Sigmoid colon (tissue), 7 donors: ENCODE results near the gene OXSR1. TPM values are rescaled to one million over a fixed set of nuclear protein-coding genes. Genes with fewer than 3 reads are reported as not detected.

Source experiments
- DNase-seq: peaks from one replicate; pipeline ENCODE4 v3.0.0-alpha.2; 2019
- H3K27ac ChIP-seq, 4 donors: fragments of 200-600 bp; sonication (generic); one replicate each; pipeline ENCODE4 v1.5.1; 2016 to 2019; ENCODE audit warnings: mild to moderate bottlenecking in 1 of 4
- H3K27me3 ChIP-seq, 3 donors: fragments of 200-600 bp; sonication (generic); one replicate each; pipeline ENCODE4 v1.5.1; 2019; ENCODE audit warnings: mild to moderate bottlenecking in 1 of 3
- H3K36me3 ChIP-seq, 4 donors: fragments of 200-600 bp; sonication (generic); one replicate each; pipeline ENCODE4 v1.5.1; 2016 to 2019
- H3K4me1 ChIP-seq, 4 donors: fragments of 200-600 bp; sonication (generic); one replicate each; pipeline ENCODE4 v1.5.1; 2017 to 2019
- H3K4me3 ChIP-seq, 4 donors: fragments of 200-600 bp; sonication (generic); one replicate each; pipeline ENCODE4 v1.5.1; 2017 to 2019; ENCODE audit warnings: mild to moderate bottlenecking in 2 of 4, moderate library complexity in 1 of 4
- H3K9me3 ChIP-seq, 4 donors: fragments of 200-600 bp in 3 of 4; sonication (generic) in 3 of 4; one replicate each; pipeline versions ENCODE4 v1.5.1 to v1.6.1; 2013 to 2019
- EP300 ChIP-seq, 4 donors: sonication (generic); formaldehyde crosslinking; IDR thresholded peaks; one replicate each; pipeline ENCODE4 v1.6.1; 2017; ENCODE audit warnings: antibody characterized with exemption in 4 of 4
- POLR2A ChIP-seq, 2 donors: fragments of 450-650 bp; IDR thresholded peaks; one replicate each; pipeline ENCODE4 v1.6.1; 2016; ENCODE audit warnings: antibody characterized with exemption in 2 of 2, mild to moderate bottlenecking in 2 of 2, moderate library complexity in 2 of 2
- POLR2AphosphoS5 ChIP-seq, 4 donors: sonication (generic); formaldehyde crosslinking; IDR thresholded peaks; one replicate each; pipeline ENCODE4 v1.6.1; 2017; ENCODE audit warnings: antibody characterized with exemption in 4 of 4
- WGBS, 2 donors: extraction: QIAGEN DNeasy Blood & Tissue Kit; methylation state at CpG; one replicate each; pipeline ENCODE4 v1.1.7; 2013; 5-methylcytosine and 5-hydroxymethylcytosine counted together
- intact Hi-C: fragments of 100-400 bp; cut with DNase I; formaldehyde crosslinking; loops from one replicate; pipeline ENCODE4 v1.15.1; 2023
- polyA plus RNA-seq, 3 donors: library from polyadenylated mRNA; stranded (reverse); fragments of 200-250 nt; gene quantifications; one replicate each; pipeline ENCODE4 v1.2.3, GENCODE V29; 2013
- total RNA-seq, 4 donors: library from RNA; depleted of rRNA; stranded (reverse); fragments of >200 nt; gene quantifications; one replicate each; pipeline ENCODE4 v1.1.0, GENCODE V29; 2016
- TF ChIP-seq, protein P1 (sequence below), 4 experiments: fragments of 450-650 bp in 3 of 4; fragments of 200-600 bp in 1 of 4; IDR thresholded peaks; one replicate each; pipeline ENCODE4 v1.5.1; 2016 to 2019; ENCODE audit warnings: antibody characterized with exemption in 4 of 4, mild to moderate bottlenecking in 3 of 4, moderate library complexity in 2 of 4
- donor health status: healthy with polysubstance abuse.
- donor health status: Bipolar disorder and iron deficiency.
- donor health status: healthy.

Gene OXSR1
- total and polyA plus RNA-seq, 7 donors: 13.8 to 28.8 (median 22.9) TPM

- DNase-seq: no peak
- 81 to 88% methylated on average over 3 of the region's 3 CpGs for WGBS, 2 donors
- peaks cover 0 to 9% (median 3%) of the 10 kb centered on the region in 4 donors for H3K36me3 ChIP-seq
- no peaks in the 10 kb centered on the region for H3K9me3 ChIP-seq
- H3K4me1 ChIP-seq: no peaks in the 10 kb centered on the region
- TF ChIP-seq, protein P1, sequence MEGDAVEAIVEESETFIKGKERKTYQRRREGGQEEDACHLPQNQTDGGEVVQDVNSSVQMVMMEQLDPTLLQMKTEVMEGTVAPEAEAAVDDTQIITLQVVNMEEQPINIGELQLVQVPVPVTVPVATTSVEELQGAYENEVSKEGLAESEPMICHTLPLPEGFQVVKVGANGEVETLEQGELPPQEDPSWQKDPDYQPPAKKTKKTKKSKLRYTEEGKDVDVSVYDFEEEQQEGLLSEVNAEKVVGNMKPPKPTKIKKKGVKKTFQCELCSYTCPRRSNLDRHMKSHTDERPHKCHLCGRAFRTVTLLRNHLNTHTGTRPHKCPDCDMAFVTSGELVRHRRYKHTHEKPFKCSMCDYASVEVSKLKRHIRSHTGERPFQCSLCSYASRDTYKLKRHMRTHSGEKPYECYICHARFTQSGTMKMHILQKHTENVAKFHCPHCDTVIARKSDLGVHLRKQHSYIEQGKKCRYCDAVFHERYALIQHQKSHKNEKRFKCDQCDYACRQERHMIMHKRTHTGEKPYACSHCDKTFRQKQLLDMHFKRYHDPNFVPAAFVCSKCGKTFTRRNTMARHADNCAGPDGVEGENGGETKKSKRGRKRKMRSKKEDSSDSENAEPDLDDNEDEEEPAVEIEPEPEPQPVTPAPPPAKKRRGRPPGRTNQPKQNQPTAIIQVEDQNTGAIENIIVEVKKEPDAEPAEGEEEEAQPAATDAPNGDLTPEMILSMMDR (IDR thresholded peaks at IDR 0.05): no peak
- no peak for TF ChIP-seq POLR2A (IDR thresholded peaks at IDR 0.05)
- TF ChIP-seq EP300 (IDR thresholded peaks at IDR 0.05): no peak
- no peak for TF ChIP-seq POLR2AphosphoS5 (IDR thresholded peaks at IDR 0.05)
- no peak overlapping the region for H3K4me3 ChIP-seq
- no peak overlapping the region for H3K27ac ChIP-seq
- intact Hi-C loops: no loop called here
- H3K27me3 ChIP-seq: no peaks in the 10 kb centered on the region
Measured at GRCh38 chr3:38205472-38205805, 40.1 kb downstream of the OXSR1 start.

GRCh38 chr3:38207254-38208003 lies 42.1 kb downstream of the OXSR1 start:
- no peak for DNase-seq
- intact Hi-C loops: no loop called here
- H3K36me3 ChIP-seq: peaks cover 0 to 7% (median 3%) of the 10 kb centered on the region in 4 donors
- no peaks in the 10 kb centered on the region for H3K27me3 ChIP-seq
- H3K27ac ChIP-seq: no peak overlapping the region
- H3K4me1 ChIP-seq: peaks cover 0 to 6% (median 0%) of the 10 kb centered on the region in 4 donors
- no peak overlapping the region for H3K4me3 ChIP-seq
- no peaks in the 10 kb centered on the region for H3K9me3 ChIP-seq
- no peak for TF ChIP-seq POLR2A (IDR thresholded peaks at IDR 0.05)
- TF ChIP-seq POLR2AphosphoS5 (IDR thresholded peaks at IDR 0.05): no peak
- TF ChIP-seq, protein P1 (IDR thresholded peaks at IDR 0.05): no peak
- no peak for TF ChIP-seq EP300 (IDR thresholded peaks at IDR 0.05)
- WGBS, 2 donors: 91 to 93% methylated on average over 4 of the region's 4 CpGs

GRCh38 chr3:38210141-38210757 lies 44.9 kb downstream of the OXSR1 start:
- Histone ChIP-seq H3K27me3 (no peaks in the 10 kb centered on the region), H3K27ac (no peak overlapping the region), H3K36me3 (no peaks in the 10 kb centered on the region), H3K4me1 (peaks cover 0 to 6% (median 0%) of the 10 kb centered on the region in 4 donors), H3K4me3 (no peak overlapping the region), H3K9me3 (no peaks in the 10 kb centered on the region)
- DNase-seq: no peak
- TF ChIP-seq POLR2AphosphoS5 (IDR thresholded peaks at IDR 0.05) (no peak), POLR2A (IDR thresholded peaks at IDR 0.05) (no peak)
- 76 to 91% methylated on average over 2 of the region's 2 CpGs for WGBS, 2 donors
- intact Hi-C loops: no loop called here

DNA sequence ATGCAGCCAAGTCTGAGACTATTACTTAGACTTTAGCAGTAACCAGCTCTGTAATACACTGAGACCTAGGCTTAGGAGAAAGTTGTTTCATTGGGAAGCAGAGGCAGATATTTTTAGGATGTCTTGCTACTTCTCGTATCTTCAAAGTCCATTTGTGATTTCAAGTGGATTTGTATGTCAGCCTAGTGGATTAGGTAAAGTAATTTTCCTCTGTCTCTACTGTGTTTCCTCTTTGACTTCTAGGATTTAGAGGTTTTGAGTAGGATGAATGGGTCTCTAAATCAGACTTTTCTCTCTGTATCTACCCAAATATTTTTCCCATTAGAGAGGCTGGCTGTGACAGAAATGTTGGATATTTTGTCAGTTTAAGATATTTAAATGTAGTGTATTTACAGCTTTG lies 46.8 kb downstream of the OXSR1 start:
- peaks cover 0 to 6% (median 0%) of the 10 kb centered on the region in 4 donors for H3K4me1 ChIP-seq
- TF ChIP-seq, protein P1 (IDR thresholded peaks at IDR 0.05): no peak
- TF ChIP-seq POLR2A (IDR thresholded peaks at IDR 0.05) (no peak), EP300 (IDR thresholded peaks at IDR 0.05) (no peak), POLR2AphosphoS5 (IDR thresholded peaks at IDR 0.05) (no peak)
- no peaks in the 10 kb centered on the region for H3K9me3 ChIP-seq
- H3K4me3 ChIP-seq: no peak overlapping the region
- DNase-seq: no peak
- no peaks in the 10 kb centered on the region for H3K27me3 ChIP-seq
- intact Hi-C loops: no loop called here
- 91% methylated on average over 1 of the region's 1 CpG for WGBS, 2 donors
- no peak overlapping the region for H3K27ac ChIP-seq
- peaks cover 0 to 12% (median 0%) of the 10 kb centered on the region in 4 donors for H3K36me3 ChIP-seq

DNA sequence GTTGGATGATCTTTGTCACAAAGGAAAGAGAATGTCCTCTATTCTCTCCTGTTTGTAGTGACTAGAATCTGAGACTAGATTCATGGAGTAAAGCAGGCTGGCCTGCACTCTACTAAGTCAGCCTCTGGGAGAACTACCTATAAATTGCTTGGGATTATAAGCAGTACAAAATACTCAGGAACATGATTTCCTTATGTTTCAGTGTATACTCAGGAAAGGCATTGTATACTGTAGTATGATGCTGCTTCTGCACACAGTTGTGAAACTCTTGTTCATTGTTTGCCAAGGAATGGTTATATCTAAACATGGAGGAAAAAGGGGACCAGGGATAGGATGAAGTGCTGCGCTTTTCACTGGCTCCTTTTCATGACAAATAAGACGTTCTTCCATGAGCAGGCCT lies 49.2 kb downstream of the OXSR1 start:
- H3K27ac ChIP-seq: no peak overlapping the region
- WGBS, 2 donors: 96 to 99% methylated on average over 2 of the region's 2 CpGs
- intact Hi-C loops: no loop called here
- no peaks in the 10 kb centered on the region for H3K27me3 ChIP-seq
- no peaks in the 10 kb centered on the region for H3K9me3 ChIP-seq
- no peak for TF ChIP-seq POLR2A (IDR thresholded peaks at IDR 0.05)
- no peak for TF ChIP-seq EP300 (IDR thresholded peaks at IDR 0.05)
- TF ChIP-seq, protein P1 (IDR thresholded peaks at IDR 0.05): no peak
- no peak for TF ChIP-seq POLR2AphosphoS5 (IDR thresholded peaks at IDR 0.05)
- DNase-seq: no peak
- H3K4me3 ChIP-seq: no peak overlapping the region
- peaks cover 0 to 22% (median 0%) of the 10 kb centered on the region in 4 donors for H3K36me3 ChIP-seq
- H3K4me1 ChIP-seq: peaks cover 0 to 6% (median 0%) of the 10 kb centered on the region in 4 donors
